ENCODE results near the gene PRRT1.

The PRRT1 gene

DNA sequence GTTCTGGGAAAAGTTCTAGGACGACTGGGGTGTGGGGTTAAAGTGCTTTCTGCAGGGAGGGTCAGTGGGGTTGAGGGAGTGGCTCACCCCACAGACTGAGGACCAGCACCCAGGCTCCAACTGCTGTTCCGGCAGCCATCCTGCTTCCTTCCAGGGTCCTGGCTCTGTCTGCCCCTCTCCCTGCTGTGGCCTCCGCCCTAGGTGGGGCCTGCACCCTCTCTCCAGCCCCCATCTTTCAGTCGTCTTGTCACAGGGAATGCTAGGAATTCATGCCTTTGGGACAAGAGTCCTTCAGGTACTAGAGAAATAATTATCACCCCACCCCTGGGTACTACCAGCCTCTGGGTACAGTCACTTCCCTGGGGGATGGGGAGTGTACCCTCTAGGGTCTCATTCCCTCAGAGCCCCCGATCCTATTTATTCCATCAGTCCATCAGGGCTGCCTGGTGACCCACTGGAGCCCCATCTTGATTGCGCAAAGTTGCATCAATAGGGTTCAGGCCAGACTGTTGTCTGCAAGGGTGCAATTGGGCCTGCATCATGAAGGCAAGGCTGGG, 32.4 kb upstream of the PRRT1 start, which contains the start of gene AGER:
AGER (minus strand) TSS at position 170 of the 557 bp plus-strand sequence; CDS start at position 139, 31 bp downstream.
- Histone ChIP-seq H2AFZ (ENCODE audit: low read depth, low read length) (no peak within 1 kb of the TSS), H3K27me3 (ENCODE audit: insufficient read depth, low read length) (no peaks in the 10 kb centered on the region), H3K4me1 (ENCODE audit: insufficient read depth, low read length) (peaks cover 19% of the 10 kb centered on the region), H3K9me3 (ENCODE audit: low read length) (no peaks in the 10 kb centered on the region), H3K36me3 (ENCODE audit: insufficient read depth, low read length) (peaks cover 43% of the 10 kb centered on the region), H3K4me3 (ENCODE audit: low read length) (no peak within 1 kb of the TSS)

DNA sequence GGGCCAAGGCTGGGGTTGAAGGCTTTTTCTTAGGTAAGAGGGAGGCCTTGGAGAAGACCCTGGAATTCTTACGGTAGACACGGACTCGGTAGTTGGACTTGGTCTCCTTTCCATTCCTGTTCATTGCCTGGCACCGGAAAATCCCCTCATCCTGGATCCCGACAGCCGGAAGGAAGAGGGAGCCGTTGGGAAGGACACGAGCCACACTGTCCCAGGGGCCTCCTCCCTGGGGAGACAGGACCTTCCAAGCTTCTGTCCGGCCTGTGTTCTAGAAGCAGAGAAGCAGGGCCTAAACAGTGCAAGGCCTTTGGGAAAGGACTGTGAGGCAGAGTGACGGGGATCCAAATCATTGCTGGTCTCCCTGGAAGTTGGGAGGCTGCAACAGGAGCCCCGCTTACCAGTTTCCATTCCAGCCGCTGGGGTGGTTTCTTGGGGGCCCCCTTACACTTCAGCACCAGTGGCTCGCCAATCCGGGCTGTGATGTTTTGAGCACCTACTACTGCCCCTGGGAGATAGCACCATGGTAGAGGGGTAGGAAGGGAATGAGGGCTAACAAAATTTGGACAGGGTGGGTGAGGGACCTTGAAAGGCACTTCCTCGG, 31.8 kb upstream of the PRRT1 start:
- Histone ChIP-seq H3K4me3 (ENCODE audit: low read length) (no peak overlapping the region), H3K4me1 (ENCODE audit: insufficient read depth, low read length) (peaks cover 19% of the 10 kb centered on the region), H3K9me3 (ENCODE audit: low read length) (no peaks in the 10 kb centered on the region), H3K36me3 (ENCODE audit: insufficient read depth, low read length) (peaks cover 43% of the 10 kb centered on the region), H3K27me3 (ENCODE audit: insufficient read depth, low read length) (no peaks in the 10 kb centered on the region), H2AFZ (ENCODE audit: low read depth, low read length) (no peak overlapping the region)

GRCh38 chr6:32183030-32183429, 31.3 kb upstream of the PRRT1 start:
- no peaks in the 10 kb centered on the region for H3K9me3 ChIP-seq (ENCODE audit: low read length)
- no peaks in the 10 kb centered on the region for H3K27me3 ChIP-seq (ENCODE audit: insufficient read depth, low read length)
- H3K36me3 ChIP-seq (ENCODE audit: insufficient read depth, low read length), result peaks cover 42% of the 10 kb centered on the region
- H3K4me1 ChIP-seq (ENCODE audit: insufficient read depth, low read length), result peaks cover 15% of the 10 kb centered on the region
- no peak overlapping the region for H3K4me3 ChIP-seq (ENCODE audit: low read length)
- H2AFZ ChIP-seq (ENCODE audit: low read depth, low read length), result no peak overlapping the region

DNA sequence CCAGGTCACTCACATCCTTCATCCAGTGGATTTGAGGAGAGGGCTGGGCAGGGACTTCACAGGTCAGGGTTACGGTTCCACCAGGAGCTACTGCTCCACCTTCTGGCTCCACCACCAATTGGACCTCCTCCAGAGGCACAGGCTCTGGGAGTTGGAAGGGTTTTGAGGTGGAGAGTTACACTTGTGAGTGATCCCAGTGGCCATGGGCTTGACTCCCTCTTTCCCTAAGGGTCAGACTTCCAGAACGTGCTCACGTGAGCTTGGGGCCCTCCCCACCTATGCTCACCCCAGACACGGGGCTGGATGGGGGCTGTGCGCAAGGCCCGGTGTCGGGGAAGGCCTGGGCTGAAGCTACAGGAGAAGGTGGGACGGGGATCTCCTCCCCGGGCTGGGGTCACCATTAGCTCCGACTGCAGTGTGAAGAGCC, 30.8 kb upstream of the PRRT1 start:
- Histone ChIP-seq H3K27me3 (ENCODE audit: insufficient read depth, low read length) (no peaks in the 10 kb centered on the region), H3K9me3 (ENCODE audit: low read length) (no peaks in the 10 kb centered on the region), H2AFZ (ENCODE audit: low read depth, low read length) (no peak overlapping the region), H3K4me1 (ENCODE audit: insufficient read depth, low read length) (peaks cover 14% of the 10 kb centered on the region), H3K4me3 (ENCODE audit: low read length) (no peak overlapping the region), H3K36me3 (ENCODE audit: insufficient read depth, low read length) (peaks cover 37% of the 10 kb centered on the region)

- no peaks in the 10 kb centered on the region for H3K9me3 ChIP-seq (ENCODE audit: low read length)
- no peaks in the 10 kb centered on the region for H3K27me3 ChIP-seq (ENCODE audit: insufficient read depth, low read length)
- H3K4me3 ChIP-seq (ENCODE audit: low read length), result no peak overlapping the region
- peaks cover 18% of the 10 kb centered on the region for H3K4me1 ChIP-seq (ENCODE audit: insufficient read depth, low read length)
- peaks cover 32% of the 10 kb centered on the region for H3K36me3 ChIP-seq (ENCODE audit: insufficient read depth, low read length)
- no peak overlapping the region for H2AFZ ChIP-seq (ENCODE audit: low read depth, low read length)
Measured at GRCh38 chr6:32181915-32182529, 30.3 kb upstream of the PRRT1 start.

DNA sequence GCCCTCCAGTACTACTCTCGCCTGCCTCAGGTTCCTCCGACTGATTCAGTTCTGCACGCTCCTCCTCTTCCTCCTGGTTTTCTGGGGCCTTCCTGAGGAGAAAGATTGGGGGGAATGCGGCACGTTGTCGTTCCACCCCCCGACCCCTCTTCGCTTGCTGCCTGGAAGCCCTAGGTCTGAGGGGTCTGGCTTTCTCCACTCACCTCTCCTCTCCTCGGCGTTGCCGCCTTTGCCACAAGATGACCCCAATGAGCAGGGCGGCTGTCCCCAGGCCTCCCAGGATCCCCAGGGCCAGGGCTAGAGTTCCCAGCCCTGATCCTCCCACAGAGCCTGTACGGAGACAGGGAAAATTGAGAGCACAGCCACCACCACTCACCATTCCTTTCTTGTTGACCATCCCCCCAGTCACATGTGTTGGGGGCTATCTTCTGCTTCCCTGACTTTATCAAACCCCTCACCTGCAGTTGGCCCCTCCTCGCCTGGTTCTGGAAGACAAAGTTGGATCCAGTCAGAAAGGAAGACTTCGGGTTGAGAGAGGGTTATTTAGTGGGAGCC, 29.5 kb upstream of the PRRT1 start:
- H3K4me3 ChIP-seq (ENCODE audit: low read length), result no peak overlapping the region
- H3K9me3 ChIP-seq (ENCODE audit: low read length), result no peaks in the 10 kb centered on the region
- no peak overlapping the region for H2AFZ ChIP-seq (ENCODE audit: low read depth, low read length)
- H3K27me3 ChIP-seq (ENCODE audit: insufficient read depth, low read length), result no peaks in the 10 kb centered on the region
- H3K4me1 ChIP-seq (ENCODE audit: insufficient read depth, low read length), result peaks cover 23% of the 10 kb centered on the region
- peaks cover 27% of the 10 kb centered on the region for H3K36me3 ChIP-seq (ENCODE audit: insufficient read depth, low read length)

- no peaks in the 10 kb centered on the region for H3K9me3 ChIP-seq (ENCODE audit: low read length)
- peaks cover 27% of the 10 kb centered on the region for H3K36me3 ChIP-seq (ENCODE audit: insufficient read depth, low read length)
- no peak overlapping the region for H3K4me3 ChIP-seq (ENCODE audit: low read length)
- peaks cover 29% of the 10 kb centered on the region for H3K4me1 ChIP-seq (ENCODE audit: insufficient read depth, low read length)
- H3K27me3 ChIP-seq (ENCODE audit: insufficient read depth, low read length), result no peaks in the 10 kb centered on the region
- H2AFZ ChIP-seq (ENCODE audit: low read depth, low read length), result no peak overlapping the region
Measured at GRCh38 chr6:32179766-32180405, 28.1 kb upstream of the PRRT1 start.

DNA sequence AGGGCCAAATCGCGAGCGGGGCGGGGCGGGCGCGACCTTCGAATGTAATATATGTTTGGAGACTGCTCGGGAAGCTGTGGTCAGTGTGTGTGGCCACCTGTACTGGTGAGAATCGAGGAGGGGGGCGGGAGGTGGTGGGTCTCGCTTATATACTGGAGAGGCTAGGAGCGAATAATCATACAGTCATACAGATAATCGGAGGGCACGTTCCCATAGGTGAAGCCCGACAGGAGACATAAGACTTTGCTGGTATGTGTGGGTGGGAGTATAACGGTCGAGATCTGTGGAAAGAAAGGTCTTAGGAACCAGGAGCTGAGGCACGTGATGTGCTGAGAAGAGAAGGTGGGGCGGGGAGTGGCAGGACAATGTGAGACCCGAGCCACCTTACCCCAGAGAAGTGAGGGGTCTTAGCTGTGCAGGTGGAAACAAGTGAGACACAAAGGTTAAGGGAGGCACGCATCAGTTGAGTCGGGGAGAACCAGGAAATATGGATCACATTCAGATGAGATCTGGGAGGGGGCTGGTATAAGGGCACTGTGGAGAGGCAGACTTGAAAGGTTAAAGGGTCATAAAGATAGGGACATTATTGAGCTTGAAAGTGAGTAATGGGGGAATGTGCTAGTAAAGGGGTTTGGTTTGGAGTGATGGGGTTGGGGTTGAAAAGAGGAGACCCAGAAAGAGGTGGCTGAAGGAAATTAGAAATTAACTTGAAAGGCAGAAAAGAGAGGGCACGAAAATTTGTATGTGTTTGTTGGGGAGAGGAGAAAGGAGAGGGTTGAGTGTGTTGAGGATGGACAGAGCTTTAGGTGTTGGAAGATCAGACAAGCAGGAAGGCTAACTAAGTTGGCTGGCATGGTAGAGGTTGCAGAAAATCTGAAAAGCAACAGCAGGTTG, 27.1 kb upstream of the PRRT1 start:
- Histone ChIP-seq H3K9me3 (ENCODE audit: low read length) (no peaks in the 10 kb centered on the region), H3K4me3 (ENCODE audit: low read length) (peak overlapping the region; percentile 62), H3K4me1 (ENCODE audit: insufficient read depth, low read length) (peaks cover 37% of the 10 kb centered on the region), H2AFZ (ENCODE audit: low read depth, low read length) (no peak overlapping the region), H3K27me3 (ENCODE audit: insufficient read depth, low read length) (no peaks in the 10 kb centered on the region), H3K36me3 (ENCODE audit: insufficient read depth, low read length) (peaks cover 34% of the 10 kb centered on the region)

DNA sequence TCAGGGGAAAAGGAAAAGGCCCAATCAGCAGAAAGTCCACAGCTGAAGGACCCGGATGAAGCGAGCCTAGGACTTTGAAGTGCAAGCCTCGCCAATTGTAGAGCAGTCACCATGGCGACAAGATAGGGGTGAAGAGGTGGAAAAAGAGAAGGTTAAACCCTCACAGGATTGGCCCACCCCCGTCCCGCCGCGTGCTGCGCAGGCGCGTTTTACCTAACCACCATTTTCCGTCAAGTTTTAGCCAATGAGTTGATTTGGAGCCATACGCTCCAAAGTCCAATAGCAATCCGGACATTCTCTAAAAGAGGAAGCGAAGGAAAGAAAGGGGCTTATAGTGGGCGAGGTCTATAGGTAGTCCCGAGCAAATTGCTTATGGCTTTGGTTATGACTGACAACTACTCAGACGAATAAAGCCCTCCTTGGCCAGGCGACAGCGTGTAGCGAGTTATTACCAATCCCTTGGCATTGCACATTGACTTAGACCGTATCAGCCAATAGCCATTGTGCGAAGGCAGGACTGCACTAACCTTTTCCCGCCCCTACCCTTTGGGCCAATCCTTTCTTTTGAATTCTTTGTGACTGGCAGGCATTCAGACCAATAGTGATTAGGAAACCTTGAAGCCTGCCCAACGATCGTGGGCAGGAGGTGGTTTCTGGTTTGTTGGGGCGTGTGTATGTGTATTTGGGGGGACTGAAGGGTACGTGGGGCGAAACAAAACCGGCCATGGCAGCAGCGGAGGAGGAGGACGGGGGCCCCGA, 26.2 kb upstream of the PRRT1 start, which contains the start of gene RNF5:
RNF5 (plus strand) TSS at position 618 of the 759 bp plus-strand sequence; CDS start at position 725, 107 bp downstream.
- Histone ChIP-seq H3K27me3 (ENCODE audit: insufficient read depth, low read length) (no peaks in the 10 kb centered on the region), H2AFZ (ENCODE audit: low read depth, low read length) (no peak within 1 kb of the TSS), H3K9me3 (ENCODE audit: low read length) (no peaks in the 10 kb centered on the region), H3K4me3 (ENCODE audit: low read length) (peak within 1 kb of the TSS; percentile 62), H3K4me1 (ENCODE audit: insufficient read depth, low read length) (peaks cover 37% of the 10 kb centered on the region), H3K36me3 (ENCODE audit: insufficient read depth, low read length) (peaks cover 31% of the 10 kb centered on the region)

DNA sequence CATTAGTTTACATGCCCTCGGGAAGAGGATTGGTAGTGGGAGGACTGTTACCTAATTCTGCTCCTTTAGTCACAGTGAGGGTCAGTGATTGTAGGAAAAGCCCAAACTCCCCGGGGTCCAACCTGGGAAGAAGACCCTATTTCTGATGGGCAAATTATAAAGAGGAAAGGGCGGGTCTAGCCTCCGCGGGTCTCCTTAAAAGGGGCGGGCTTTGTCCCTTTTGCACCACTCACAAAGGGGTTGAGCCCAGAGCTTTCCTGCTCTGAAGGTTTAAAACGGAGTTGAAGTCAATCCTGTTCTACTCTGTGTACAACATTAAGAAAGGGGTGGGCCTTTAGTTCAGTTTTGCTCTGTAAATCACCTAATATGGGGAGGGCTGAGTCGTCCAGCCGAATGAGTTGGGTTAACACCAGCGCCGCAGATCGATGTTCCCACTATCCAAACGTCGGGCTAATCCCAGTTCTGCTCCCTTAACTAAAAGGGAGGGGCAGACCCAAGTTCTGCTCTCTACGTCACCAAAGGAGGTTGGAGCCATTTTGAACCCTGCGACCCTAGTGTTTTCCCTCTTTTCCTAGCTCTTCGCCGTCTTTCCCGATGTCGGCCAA, 25.5 kb upstream of the PRRT1 start:
- H3K27me3 ChIP-seq (ENCODE audit: insufficient read depth, low read length), result no peaks in the 10 kb centered on the region
- peak overlapping the region; percentile 62 for H3K4me3 ChIP-seq (ENCODE audit: low read length)
- no peak overlapping the region for H2AFZ ChIP-seq (ENCODE audit: low read depth, low read length)
- H3K36me3 ChIP-seq (ENCODE audit: insufficient read depth, low read length), result peaks cover 24% of the 10 kb centered on the region
- no peaks in the 10 kb centered on the region for H3K9me3 ChIP-seq (ENCODE audit: low read length)
- peaks cover 37% of the 10 kb centered on the region for H3K4me1 ChIP-seq (ENCODE audit: insufficient read depth, low read length)

GRCh38 chr6:32176476-32177182, 24.9 kb upstream of the PRRT1 start:
- Histone ChIP-seq H3K4me1 (ENCODE audit: insufficient read depth, low read length) (peaks cover 37% of the 10 kb centered on the region), H2AFZ (ENCODE audit: low read depth, low read length) (no peak overlapping the region), H3K9me3 (ENCODE audit: low read length) (no peaks in the 10 kb centered on the region), H3K36me3 (ENCODE audit: insufficient read depth, low read length) (peaks cover 19% of the 10 kb centered on the region), H3K27me3 (ENCODE audit: insufficient read depth, low read length) (no peaks in the 10 kb centered on the region), H3K4me3 (ENCODE audit: low read length) (peak overlapping the region; percentile 62)

All from neuron (in vitro differentiated cells).